B cell (primary cell): ENCODE results near the gene CAMK1D.

ENCODE experiments used
- EZH2 ChIP-seq: IDR thresholded peaks from 2 replicates; pipeline ENCODE4 v1.6.1; 2012; ENCODE audit warnings: borderline replicate concordance, low read depth, mild to moderate bottlenecking, moderate library complexity, low read length; ENCODE audit not compliant: insufficient read depth, poor library complexity, severe bottlenecking
- TF ChIP-seq, protein P1 (sequence below): fragments of 200-600 bp; IDR thresholded peaks from one replicate; pipeline ENCODE4 v1.8.0; 2022; ENCODE audit warnings: antibody characterized with exemption, mild to moderate bottlenecking

DNA sequence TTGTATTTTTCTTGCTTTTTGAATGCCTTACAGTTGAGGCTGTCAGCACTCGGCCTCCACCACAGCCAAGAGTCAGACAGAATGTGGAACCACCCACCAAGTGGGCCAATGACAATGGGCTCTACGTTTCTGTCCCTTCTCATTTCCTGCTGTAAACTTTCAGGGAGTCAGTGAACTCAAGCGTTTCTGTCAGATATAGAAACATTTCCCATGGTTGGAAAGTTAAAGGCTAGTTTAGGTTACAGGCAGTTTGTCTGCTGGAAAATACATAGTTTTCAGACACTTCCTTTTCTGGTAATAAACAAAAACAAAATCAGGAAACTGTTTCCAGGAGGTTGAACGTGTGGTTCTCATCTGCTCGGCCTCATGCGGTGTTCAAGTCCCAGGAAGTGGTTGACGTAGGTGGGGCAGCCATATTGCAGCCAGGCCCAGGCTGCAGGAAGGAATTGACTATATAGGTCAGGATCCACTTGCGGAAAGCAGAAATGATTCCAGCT lies 245.1 kb downstream of the CAMK1D start:
- TF ChIP-seq, protein P1, sequence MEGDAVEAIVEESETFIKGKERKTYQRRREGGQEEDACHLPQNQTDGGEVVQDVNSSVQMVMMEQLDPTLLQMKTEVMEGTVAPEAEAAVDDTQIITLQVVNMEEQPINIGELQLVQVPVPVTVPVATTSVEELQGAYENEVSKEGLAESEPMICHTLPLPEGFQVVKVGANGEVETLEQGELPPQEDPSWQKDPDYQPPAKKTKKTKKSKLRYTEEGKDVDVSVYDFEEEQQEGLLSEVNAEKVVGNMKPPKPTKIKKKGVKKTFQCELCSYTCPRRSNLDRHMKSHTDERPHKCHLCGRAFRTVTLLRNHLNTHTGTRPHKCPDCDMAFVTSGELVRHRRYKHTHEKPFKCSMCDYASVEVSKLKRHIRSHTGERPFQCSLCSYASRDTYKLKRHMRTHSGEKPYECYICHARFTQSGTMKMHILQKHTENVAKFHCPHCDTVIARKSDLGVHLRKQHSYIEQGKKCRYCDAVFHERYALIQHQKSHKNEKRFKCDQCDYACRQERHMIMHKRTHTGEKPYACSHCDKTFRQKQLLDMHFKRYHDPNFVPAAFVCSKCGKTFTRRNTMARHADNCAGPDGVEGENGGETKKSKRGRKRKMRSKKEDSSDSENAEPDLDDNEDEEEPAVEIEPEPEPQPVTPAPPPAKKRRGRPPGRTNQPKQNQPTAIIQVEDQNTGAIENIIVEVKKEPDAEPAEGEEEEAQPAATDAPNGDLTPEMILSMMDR: no peak
- no peak for TF ChIP-seq EZH2
